GM12891 (cell line): ENCODE results near the gene GPR39.

Experiments
- PAX5 ChIP-seq: IDR thresholded peaks from 2 replicates; pipeline ENCODE4 v1.6.1; 2011; ENCODE audit warnings: low read length, moderate library complexity, mild to moderate bottlenecking; ENCODE audit not compliant: insufficient read depth, severe bottlenecking
- POLR2A ChIP-seq: IDR thresholded peaks from 2 replicates; pipeline ENCODE4 v1.6.1; 2011; ENCODE audit warnings: low read depth, low read length, control low read depth
- POLR2AphosphoS5 ChIP-seq: IDR thresholded peaks from 2 replicates; pipeline ENCODE4 v1.6.1; 2011; ENCODE audit warnings: low read depth, low read length, control low read depth
- TAF1 ChIP-seq: IDR thresholded peaks from 2 replicates; pipeline ENCODE4 v1.6.1; 2011; ENCODE audit warnings: low read depth, low read length, control low read depth

DNA sequence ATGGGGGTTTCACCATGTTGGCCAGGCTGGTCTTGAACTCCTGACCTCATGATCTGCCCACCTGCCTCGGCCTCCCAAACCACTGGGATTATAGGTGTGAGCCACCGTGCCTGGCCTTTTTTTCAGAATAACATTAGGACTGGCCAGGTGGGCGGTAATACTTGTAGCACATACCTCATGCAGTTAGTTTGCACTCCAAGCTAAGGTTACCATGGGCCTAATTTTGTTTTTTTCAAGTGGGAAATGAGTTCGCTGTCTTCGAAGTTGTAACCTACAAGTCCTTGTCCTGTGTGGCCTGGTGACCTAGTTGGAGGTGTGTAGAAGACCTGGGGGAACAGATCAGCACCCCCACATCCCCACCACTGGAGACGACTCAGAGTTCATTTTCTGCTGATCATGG is 178.6 kb downstream of the GPR39 start:
- TF ChIP-seq POLR2A (no peak), POLR2AphosphoS5 (no peak), TAF1 (no peak), PAX5 (no peak)
